EL (cell line): ENCODE results near the gene CACNA1C.

ENCODE experiments used
- DNase-seq: peaks from one replicate; pipeline ENCODE4 v3.0.0-alpha.2; 2016

CACNA1C gene

DNA sequence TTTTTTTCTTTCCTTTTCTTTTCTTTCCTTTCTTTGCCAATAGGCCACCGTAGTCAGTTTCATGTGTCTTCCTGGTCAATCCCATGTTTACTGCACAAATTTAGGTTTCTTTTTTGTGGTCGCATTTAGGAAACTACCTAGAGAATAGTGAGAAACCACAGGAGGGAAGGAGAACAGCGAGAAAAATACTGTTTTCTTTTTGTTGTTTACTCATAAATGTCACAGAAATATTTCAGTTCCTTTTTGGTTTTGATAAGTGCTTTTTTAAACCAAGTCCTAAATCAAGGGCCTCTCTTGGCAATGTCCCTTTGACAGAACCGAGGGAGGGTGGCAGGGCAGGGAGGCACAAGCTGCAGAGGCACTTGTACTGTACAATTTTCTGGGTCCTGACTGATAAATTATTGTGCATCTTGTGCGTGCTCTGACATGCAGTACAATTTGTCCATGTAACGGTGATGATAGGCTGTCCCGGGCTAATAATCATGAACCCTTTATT is 326.1 kb downstream of the CACNA1C start:
- DNase-seq, result no peak

DNA sequence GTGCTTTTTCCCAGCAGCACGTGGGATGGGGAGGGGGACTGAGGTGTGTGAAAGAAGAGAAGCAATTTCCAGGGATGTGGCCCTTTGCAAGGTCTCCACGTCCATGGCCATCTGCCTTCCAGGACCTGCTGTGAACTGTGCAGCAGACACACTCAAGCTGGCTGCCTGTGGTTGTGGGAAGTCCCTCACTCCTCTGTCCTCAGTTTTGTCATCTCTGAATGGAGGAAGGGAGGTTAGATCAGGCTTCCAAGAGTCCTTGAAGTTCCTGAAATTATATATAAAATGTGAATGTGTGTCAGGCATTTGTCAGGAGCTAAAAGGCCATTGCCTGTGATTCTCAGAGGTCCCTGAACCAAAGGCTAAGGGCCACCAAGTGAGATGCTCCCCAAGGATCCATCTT is 328.2 kb downstream of the CACNA1C start:
- no peak for DNase-seq

- no peak for DNase-seq
Measured at GRCh38 chr12:2382370-2383155, 329.8 kb downstream of the CACNA1C start.

DNA sequence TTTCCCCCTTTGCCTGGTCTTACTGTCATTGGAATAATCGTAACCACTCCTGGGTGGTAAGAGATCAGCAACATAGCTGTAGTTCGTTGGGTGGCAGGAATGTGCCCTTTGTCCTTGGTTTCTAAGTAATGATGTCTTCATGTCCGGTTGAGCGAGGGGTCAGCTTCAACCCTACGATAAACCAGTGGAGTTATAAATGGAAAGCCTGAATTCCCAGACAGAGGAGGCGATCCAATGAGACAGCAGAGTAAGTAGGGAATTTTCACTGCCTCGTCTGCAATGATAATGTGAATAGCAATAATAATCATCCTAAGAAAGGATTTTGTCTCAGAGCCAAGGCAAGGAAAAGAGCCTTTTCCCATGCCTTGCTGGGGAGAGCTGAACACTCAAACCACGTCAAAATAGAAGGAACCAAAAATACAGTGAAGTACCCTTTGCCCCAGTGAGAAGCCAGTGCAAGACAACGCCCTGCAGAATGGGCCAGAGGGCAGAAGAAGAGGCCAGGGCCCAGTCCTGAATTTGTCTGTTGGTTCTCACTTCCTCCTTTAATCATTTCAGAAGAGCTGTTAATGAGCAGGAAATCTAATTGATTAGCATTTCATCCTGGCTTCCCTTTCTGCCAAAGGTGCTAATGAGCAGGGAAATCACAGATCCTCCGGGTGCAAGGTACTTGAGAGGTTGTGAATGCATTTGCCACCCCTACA is 330.7 kb downstream of the CACNA1C start:
- no peak for DNase-seq

DNA sequence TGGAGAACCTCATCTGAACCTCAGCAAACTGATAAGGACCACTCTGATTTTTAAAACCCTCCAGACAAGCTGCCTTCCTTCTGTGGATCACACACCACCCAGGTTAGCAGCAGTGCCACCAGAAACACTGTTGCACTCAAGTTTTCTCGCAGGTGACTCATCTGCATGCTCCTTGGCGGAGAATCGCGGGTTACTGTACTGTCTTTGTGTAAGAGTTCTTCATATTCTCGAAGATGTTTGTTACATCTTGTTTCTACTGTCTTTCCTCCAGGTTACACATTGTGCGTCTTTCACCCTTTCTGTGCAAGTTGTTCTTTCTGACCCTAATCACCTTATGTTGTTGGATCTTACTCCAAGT is 331.2 kb downstream of the CACNA1C start:
- DNase-seq, result no peak

GRCh38 chr12:2384533-2385351 is 332.0 kb downstream of the CACNA1C start:
- peak; percentile 78 for DNase-seq

DNA sequence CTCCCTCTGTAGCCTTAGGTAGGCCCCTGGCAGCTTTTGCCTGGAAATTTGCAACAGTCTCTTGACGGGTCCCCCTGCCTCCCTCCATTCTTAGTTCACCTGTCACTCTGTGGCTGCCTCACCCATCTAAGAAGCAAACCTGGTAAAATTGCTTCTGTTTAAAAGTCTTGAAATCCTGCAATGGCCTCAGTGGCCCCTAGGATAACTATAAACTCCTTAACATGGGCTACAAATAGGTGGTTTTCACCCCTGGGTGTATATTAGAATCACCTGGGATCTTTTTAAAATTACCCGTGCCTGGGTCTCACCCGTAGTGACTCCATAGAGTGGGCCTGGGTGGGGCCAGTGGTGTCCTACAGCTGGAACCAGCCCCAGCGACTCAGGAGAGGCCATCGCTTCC is 332.7 kb downstream of the CACNA1C start:
- no peak for DNase-seq

GRCh38 chr12:2386566-2386965 is 333.8 kb downstream of the CACNA1C start:
- no peak for DNase-seq

GRCh38 chr12:2387103-2387834 is 334.5 kb downstream of the CACNA1C start:
- peak; percentile 29 for DNase-seq

GRCh38 chr12:2389079-2389790 is 336.4 kb downstream of the CACNA1C start:
- DNase-seq, result peak; percentile 23

- no peak for DNase-seq
Measured at GRCh38 chr12:2390133-2390532, 337.3 kb downstream of the CACNA1C start.

GRCh38 chr12:2390850-2391390 is 338.1 kb downstream of the CACNA1C start:
- DNase-seq, result no peak

DNA sequence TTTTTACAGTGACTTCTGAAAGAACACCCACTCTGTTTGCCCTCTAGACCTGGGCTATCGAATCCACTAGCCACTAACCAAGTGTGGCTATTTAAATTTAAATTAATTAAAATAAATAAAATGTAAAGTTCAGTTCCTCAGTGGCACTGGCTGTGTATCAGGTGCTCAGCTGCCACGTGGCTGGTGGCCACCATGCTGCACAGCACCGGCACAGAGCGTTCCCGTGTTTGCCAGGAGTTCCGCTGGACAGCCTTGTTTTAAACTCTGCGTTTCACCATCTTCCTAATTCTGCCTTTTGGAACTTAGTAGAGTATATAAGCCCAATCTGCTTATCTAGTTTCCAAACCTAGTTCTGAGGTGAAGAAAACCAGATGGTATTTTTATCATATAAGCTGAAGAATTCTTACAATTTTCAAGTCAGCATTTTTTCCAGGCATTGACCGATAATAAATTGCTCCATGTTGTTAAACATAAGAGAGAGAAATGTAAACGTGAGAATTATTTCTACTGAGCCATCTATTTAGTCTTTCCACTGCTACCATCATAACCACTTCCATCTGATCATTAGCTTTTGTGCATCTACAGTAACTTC is 339.0 kb downstream of the CACNA1C start:
- no peak for DNase-seq

GRCh38 chr12:2393016-2393415 is 340.2 kb downstream of the CACNA1C start:
- DNase-seq, result no peak

GRCh38 chr12:2393996-2394395 is 341.2 kb downstream of the CACNA1C start:
- no peak for DNase-seq

GRCh38 chr12:2395354-2395977 is 342.7 kb downstream of the CACNA1C start:
- peak; percentile 42 for DNase-seq

DNA sequence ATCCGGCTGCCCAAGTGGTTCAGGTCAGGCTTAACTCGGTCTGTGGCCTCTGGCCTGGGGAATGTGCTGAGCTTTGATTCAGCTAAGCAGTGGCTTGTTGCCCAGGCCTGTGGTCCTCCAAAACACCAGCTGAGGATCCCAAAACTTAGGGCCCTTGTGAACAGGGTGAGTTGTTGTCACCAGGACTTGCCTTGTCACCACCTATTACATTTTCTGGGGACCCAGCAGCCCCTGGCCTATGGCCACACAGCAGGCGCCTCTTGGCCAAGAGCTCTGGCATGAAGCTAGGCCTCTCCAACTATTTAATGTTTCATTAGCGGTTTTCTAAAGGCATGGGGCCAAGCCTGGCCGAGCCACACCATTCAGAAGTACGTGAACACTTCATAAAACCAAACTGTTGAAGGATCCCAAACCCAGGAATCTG is 343.7 kb downstream of the CACNA1C start:
- DNase-seq, result no peak

DNA sequence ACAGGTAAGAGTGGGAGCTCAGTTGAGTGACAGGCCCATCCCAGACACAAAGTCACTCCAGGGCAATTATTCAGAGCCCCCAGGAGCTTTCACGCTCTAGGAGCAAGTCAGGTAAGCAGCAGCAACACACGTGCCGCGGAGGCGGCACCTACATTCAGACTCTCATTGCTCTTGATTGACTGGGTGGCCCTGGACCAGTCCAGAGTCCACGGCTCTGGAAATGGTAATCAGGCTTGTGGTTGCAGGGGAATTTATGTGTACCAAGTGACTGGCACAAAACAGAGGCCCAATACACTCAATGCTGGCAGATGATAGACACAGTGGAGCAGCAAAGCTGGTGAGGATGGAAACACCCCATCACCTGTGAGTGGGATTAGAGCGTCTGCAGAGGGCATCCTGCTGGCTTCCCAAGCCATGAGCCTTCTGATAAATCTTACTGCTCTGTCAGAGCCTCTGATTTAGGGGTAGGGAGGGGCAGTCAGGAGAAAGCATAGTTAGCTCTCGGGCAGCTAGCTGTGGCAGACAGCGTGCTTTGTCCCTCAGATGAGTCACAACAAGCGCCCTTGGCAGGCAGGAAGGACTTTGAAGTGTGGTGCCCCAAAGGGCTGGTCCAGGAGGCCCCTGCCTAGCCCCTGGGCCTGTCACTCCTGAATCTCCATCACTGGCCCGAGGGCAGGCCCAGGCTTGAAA is 344.7 kb downstream of the CACNA1C start:
- no peak for DNase-seq

DNA sequence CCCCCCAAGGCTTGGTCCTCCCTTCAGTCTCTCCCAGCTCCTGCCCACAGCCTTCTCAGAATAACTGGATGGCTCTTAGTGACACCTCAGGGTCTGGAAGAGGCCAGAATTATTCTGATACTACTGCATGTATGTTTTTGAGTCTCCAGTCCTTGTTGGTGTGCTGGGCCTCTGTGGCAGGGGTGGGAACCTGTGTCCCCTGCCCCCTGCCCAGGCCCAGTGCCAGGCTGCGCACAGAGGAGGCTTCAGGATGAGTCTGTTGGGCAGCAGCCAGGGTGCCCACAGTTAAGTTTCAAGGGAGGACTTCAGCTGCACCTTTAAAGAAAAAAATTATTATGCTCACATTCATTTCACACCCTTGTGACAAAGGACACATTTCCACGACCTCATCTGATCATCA is 348.3 kb downstream of the CACNA1C start:
- DNase-seq, result no peak

GRCh38 chr12:2402073-2402579 is 349.3 kb downstream of the CACNA1C start:
- DNase-seq, result no peak
